Activated CD4-positive, alpha-beta T cell treated with anti-CD3 and anti-CD28 coated beads, Interleukin-2, amount 50 U/mL, for 16 hours (primary cell): ENCODE measurements around the gene MAIP1.
"Not testable (repeated sequence)": the region's sequence is repeated elsewhere in the genome, so short reads cannot be mapped to it uniquely, and the experiment has no call there.

ENCODE experiments used
- DNase-seq: peaks from one replicate; pipeline ENCODE4 v3.0.0-alpha.2; 2020

Gene MAIP1, protein sequence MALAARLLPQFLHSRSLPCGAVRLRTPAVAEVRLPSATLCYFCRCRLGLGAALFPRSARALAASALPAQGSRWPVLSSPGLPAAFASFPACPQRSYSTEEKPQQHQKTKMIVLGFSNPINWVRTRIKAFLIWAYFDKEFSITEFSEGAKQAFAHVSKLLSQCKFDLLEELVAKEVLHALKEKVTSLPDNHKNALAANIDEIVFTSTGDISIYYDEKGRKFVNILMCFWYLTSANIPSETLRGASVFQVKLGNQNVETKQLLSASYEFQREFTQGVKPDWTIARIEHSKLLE

DNA sequence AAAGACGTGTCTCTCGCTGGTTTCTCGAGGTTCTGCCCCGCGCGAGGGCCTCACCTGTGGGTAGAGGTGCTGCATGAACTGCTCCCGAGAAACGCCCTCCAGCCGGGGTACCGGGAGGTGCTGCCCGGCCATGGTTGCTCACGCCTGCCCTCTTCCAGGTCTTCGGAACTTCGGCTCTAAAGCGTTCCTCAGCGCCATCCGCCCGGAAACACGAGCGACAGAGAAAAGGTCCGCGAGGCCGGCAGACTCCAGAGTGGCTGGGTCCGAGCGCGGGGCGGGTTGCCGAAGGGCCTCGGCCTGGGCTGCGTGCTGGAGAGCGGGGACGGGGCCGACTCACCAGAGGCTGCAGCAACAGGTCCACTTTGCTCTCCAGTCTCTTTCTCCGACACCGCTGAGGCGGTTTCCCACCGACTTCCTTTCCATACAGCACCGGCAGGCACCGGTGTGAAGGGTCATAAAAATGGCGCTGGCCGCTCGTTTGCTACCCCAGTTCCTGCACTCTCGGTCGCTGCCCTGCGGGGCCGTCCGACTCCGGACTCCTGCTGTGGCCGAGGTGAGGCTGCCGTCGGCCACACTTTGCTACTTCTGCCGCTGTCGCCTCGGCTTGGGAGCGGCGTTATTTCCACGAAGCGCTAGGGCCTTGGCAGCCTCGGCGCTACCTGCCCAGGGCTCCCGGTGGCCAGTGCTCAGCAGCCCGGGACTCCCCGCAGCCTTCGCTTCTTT is at the start of gene MAIP1, which contains the start of gene TYW5:
Gene MAIP1 (plus strand): TSS at position 244 of the 723 bp plus-strand sequence. CDS start 217 bp downstream, at position 461.
Gene TYW5 (minus strand): TSS at position 153 of the 723 bp plus-strand sequence. CDS start 21 bp downstream, at position 132.
- peak; percentile 84 for DNase-seq

DNA sequence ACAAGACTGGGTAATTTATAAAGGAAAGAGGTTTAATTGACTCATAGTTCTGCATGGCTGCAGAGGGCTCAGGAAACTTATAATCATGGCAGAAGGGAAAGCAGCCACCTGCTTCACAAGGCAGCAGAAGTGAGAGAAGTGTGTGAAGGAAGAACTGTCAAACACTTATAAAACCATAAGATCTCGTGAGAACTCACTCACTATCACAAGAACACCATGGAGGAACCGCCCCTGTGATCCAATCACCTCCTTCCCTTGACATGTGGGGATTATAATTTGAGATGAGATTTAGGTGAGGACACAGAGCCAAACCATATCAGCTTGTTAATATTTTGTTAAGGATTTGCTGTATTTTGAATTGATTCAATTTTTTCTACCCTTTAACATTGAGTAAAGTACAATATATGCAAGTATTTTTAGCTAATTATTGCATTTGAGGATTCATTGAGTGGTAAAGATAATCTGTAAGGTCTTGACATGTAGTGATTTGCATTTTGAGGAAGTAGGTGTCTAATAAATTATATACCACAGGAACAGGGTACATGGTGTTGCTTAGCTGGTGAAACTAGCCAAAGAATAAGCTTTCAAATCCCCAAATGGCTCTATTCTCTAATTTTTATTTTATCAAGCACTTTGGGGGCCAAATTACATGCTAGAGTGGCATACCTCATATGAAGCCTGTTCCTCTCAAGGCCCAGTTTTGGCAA is 48.2 kb upstream of the MAIP1 start:
- DNase-seq: no peak

DNA sequence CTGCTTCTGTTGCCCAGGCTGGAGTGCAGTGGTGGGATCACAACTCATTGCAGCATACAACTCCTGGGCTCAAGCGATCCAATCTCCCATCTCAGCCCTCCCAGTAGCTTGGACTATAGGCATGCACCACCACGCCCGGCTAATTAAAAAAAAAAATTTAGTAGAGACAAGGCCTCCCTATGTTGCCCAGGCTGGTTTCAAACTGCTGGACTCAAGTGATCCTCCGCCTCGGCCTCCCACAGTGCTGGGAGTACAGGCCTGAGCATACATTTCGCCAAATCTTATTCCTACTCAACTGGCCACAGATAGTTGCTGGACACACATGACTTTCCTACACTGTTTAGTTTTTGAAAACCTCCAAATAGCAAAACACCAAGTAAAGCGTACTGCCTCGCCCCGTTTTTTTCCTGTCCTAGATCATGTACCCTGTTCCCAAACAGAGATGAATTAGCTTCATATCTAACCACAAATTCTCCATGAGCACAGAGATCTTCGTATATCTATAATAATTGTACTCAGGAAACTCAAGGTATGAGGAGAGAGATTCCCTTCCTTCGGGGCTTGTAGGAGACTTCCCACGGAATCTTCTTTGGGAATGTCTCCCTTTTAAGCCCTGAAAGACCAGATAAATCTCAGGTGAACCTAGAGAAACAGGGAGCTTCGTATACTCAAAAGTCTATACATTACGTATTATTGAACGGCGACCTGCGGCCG is 44.9 kb upstream of the MAIP1 start:
- no peak for DNase-seq

DNA sequence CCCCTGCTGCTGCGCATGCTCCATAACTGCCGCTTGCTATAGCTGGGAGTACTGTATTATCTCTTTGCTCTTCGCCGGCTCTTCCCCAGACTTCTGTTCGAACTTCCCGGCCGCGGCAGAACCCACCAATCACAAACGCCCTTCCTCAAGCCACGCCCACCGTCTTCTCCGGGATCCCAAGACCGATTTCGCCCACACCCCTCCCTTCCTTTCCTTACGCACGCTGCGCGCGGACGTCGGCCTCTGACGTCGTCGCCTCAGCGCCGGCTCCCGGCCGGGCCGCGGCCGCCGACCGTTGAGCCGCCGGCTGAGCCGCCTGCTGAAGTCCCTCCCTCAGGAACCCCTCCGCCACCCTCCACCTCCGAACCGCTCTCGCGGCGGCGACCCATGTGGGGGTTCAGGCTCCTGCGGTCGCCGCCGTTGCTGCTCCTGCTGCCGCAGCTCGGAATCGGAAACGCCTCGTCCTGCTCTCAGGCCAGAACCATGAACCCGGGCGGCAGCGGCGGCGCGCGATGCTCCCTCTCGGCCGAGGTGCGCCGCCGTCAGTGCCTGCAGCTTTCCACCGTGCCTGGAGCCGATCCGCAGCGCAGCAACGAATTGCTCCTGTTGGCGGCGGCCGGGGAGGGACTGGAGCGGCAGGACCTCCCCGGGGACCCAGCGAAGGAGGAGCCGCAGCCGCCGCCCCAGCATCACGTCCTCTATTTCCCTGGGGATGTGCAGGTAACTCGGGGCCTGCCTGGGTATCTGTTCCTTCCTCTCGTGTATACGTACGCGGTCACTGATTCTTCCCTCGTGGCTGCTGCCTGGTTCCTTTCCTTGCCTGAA is 44.1 kb upstream of the MAIP1 start, which contains the start of gene C2orf69:
Gene C2orf69 (plus strand): TSS at position 242 of the 825 bp plus-strand sequence. CDS start 146 bp downstream, at position 388.
- peak; percentile 97 for DNase-seq

DNA sequence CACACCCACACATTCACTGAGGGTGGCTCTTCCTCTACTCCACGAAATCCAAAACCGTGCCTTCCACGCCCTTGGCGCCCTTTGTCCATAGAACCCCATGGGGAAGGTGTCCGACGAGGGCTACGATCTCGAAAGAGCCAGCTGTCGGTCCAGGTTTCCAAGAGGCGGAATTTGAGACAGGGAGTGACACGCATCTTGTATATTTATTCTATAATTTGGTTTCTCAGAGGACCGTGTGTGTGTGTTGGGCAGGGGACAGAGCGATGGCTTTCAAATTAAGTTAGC is 43.6 kb upstream of the MAIP1 start:
- no peak for DNase-seq

DNA sequence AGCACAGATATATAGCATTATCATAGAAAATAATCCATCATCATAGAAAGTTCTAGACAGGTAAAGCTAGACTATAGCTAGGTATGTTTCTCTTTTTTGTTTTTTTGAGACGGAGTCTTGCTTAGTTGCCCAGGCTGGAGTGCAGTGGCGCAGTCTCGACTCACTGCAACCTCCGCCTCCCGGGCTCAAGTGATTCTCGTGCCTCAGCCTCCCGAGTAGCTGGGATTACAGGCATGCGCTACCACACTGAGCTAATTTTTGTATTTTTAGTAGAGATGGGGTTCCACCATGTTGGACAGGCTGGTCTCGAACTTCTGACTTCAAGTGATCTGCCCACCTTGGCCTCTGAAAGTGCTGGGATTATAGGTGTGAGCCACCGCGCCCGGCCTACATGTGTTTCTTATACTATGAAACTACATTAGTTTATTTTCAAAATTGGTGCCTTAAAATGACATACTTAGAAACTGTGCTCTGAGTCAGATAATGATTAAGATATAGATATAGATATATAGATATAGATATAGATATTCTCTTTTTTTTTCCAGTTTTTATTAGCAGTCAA is 42.7 kb upstream of the MAIP1 start:
- DNase-seq: not testable (repeated sequence)

DNA sequence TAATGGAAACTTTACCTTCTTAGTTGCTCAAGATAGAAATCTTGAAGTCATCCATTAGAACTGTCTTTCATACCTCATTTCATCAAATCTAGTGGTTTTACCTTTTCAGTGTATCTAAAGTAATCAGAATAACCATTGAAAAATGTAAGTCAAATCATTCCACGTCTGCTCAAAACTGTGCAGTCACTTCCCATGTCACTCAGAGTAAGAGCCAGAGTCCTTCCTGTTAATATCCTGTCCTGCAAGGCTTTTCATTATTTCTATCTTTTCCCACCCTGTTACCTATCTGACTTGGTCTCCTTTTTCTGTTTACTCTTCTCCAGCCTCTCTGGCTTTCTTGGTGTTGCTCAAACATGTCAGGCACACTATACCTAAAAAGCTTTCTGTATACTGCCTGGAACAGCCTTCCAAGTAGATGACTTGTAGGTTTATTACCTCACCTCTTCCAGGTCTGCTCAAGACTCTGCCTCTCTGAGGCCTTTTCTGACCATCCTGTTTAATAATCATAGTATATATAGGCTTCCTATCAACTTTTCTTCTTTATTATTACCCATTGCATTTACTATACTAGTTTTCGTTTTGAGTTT is 40.9 kb upstream of the MAIP1 start:
- DNase-seq: peak; percentile 6

DNA sequence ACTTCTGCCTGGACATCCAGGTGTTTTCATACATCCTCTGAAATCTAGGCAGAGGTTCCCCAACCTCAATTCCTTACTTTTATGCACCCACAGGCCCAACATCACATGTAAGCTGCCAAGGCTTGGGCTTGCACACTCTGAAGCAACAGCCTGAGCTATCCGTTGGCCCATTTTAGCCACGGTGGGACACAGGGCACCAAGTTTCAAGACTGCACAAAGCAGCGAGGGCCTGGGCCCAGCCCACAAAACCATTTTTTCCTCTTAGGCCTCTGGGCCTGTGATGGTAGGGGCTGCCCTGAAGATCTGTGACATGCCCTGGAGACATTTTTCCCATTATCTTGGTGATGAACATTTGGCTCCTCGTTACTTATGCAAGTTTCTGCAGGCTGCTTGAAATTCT is 38.4 kb upstream of the MAIP1 start:
- no peak for DNase-seq

DNA sequence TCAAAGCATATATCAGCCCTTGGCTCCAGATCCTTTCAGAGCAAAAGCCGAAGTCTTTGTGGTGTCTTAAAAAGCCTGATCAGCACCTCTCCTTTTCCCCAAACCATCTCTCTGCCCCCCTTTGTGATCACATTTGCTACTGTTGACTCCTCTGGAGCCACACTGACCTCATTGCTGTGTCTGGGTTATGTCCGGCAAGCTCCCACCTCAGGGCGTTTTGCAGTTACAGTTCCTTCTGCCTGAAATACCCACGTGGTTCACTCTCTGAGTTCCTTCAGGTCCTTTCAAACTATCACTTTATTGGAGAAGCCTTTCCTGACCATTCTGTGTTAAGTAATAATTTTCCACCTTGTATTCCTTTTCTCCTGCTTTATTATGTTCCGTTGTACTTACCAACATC is 32.5 kb upstream of the MAIP1 start:
- no peak for DNase-seq

DNA sequence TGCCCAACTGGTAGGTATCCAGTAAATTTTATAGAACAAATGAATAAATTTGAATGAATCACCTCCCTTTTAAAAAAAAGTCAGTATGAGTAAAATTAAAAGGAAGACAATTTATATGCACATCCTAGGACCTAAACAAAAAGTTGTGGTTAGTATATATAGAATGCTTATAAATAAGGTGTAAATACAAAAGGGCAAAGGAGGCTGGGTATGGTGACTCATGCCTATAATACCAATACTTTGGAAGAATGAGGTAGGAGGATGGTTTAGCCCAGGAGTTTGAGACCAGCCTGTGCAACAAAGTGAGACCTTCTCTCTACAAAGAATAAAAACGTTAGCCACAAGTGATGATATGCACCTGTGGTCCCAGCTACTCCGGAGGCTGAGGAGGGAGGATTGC is 31.5 kb upstream of the MAIP1 start:
- no peak for DNase-seq

DNA sequence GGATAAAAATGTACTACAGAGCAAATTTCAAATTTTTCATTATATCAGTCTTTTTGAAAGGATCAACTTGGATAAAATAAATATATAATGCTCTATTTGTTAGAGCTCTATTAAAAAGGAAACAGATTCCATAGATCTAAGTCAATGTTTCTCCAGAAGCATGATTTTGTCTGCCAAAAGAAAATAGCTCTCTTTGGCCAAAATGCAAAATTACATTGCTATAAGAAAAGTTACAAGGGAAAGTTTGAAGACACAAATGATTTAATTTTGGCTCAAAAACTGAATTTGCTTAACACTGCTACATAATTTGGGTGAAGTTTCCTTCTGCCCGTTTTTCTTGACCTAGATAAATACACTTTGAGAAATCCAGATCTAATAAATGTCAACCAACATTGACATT is 28.6 kb upstream of the MAIP1 start:
- DNase-seq: no peak

DNA sequence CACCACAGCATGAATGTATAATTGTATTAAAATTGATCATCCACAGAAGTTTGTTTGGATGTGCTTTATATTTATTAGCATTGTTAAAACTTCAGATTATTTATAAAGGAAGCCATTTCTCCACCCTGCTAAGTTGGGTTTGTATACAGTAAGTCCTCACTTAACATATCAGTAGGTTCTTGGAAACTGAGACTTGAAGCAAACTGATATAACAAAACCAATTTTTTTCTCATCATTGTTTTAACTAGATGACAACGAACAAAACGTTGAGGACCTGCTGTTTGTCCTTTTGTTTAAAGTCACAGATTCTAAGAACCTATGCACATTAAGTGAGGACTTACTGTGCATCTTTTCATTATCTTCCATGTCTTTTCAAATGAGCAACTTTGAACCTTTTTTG is 27.2 kb upstream of the MAIP1 start:
- no peak for DNase-seq

DNA sequence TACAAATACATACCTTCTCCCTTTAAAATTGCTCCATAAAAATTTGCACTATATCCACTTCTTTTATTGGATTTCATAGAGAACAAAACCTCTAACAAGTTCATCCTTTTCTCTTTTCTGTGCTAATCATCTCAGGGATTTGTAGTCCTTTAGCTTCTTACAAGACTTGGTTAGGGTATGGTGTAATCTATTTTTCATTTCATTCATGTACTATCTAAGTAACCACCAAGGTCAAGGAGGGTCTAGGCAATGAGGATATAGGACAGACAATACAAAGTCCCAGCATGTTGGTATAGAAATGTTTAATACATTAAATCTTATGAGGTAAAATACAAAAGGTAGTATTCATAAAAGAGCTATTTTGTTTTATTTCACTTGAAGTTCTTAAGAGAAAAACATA is 26.8 kb upstream of the MAIP1 start:
- DNase-seq: no peak

DNA sequence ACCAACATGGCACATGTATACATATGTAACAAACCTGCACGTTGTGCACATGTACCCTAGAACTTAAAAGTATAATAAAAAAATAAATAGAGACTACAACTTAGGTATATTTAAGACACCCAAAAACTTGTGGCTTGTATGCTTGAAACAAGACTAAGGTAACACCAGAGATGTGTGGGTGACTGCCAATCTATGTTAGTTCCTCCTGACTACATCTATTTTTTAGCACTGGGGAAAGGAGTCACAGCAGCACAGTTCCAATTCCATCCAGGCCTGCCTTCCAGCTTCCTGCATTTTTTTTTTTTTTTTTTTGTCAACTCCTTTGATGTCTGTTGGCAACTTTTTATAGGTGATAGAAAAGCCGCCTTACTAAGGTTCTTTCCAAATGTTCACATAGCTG is 26.1 kb upstream of the MAIP1 start:
- no peak for DNase-seq

DNA sequence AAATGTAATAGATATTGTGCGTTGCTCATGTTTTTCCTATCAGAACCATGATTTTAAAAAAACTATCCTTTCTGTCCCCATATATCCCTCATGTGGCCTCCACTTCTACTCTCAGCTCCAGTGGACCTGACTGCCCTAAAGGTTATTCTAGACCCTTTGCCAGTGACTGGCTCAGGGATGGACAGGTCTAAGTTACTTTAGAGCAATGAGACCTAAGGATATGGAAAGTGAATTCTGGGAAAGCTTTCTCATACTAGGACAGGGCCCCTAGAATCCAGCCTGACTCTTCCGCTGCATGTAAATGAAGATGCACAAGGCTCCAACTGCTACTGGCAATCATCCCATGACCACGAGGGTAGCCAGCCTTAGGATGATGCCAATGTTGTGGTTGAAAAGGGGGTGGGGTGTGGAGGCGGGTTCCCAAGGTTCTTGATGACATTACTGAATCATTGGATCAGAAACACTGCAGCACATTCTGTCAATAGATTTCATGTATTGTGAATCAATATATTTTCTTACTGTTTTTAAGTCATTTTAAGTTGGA is 23.0 kb upstream of the MAIP1 start:
- DNase-seq: no peak

DNA sequence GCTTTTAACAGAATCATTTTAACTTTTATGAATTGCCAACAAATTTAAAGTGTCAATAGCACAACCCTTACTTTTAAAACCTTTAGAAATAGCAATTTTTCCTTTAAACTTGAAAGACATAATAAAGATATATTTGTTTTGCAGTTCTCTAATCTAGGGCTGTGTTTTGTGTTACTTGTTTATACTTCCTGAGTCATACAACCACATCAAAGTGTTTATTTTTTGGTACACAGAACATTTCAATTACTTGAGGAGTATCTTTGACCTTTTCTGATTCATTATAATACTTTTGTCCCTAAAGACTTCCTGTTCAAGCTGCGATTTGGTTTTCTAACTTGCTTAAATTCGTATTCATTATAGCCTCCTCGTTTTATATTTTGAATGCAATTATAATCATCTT is 21.9 kb upstream of the MAIP1 start:
- DNase-seq: peak; percentile 17

DNA sequence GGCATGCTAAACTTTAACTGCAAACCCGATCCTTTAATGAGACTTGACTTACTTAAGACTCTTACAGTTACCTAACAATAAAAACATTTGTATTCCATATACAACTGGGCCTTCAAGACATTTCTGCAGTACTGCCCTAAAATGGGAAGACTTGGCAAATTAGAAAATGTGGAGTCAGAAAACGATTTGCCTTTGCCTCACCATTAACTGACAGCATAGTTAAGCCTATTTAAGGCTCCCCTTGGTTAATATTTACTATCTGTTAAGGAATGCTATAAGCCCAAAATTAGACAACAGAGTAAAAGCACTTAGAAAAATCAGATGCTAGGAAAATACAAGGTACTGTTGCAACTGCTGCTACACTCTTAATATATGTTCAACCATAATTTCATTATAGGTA is 18.8 kb upstream of the MAIP1 start:
- DNase-seq: no peak

DNA sequence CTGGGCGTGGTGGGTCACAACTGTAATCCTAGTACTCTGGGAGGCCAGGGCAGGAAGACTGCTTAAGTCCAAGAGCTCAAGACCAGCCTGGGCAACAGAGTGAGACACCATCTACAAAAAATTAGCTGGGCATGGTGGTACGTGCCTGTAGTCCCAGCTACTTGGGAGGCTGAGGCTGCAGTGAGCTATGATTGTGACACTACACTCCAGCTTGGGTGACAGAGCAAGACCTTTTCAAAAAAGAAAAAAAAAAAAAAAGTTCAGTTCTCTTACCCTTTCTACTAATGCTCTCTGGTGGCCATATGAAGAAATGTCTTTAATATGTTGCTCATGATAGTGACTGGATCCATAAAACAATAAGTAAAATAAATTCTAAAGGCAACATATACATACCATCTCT is 15.0 kb upstream of the MAIP1 start:
- peak; percentile 11 for DNase-seq

DNA sequence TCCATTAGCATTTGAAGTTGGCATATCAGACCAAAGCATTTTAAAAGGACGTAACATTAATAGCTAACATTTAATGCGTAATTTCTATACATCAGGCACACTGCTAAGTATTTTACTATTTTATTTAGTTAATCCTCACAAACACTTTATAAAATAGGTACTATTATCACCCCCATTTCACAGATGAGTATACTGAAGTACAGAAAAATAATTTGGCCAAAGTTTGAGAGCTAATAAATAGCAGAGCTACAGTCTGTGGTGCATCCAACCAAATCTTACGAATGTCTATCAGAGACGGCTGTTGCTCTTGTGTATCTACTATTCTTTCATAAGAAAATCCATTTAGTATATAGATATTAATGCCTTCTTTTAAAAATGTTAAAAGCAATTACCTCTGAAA is 12.0 kb upstream of the MAIP1 start:
- no peak for DNase-seq

DNA sequence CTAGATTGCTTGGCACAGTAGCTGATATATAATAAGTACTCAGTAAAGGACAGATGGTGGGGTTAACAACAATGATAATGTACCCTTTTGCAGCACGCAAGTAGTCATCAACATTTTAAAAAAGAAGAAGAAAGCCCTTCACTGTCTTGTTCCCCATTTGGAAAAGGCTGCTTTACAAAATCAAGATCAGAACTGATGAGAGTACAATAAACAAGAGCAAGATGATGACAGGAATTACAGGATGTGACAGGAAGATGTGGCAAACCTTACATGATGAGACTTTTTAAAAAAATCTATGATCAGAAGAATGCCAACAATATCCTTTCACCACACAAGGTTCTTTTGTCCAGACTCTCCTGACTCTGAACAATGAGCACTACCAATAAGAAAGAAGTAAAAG is 9.2 kb upstream of the MAIP1 start:
- no peak for DNase-seq

DNA sequence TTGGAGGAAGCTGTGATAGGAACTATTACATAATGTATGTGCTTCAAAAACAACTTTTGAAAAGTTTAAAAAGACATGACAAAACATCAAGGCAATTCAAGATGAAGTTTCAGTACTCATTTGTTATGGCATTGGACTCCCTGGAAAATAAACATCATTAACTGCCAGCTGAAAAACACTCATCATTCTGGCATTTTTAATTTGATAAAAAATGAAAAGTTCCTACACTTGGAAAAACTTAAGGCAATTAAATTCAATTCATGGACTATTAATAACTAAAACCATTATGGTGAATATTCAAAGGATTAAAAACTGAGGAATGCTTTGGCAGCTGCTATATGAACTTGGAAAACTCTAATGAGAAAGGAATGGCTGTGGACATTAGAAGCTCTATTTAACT is 8.5 kb upstream of the MAIP1 start:
- DNase-seq: no peak
